Measurements from ENCODE around the gene FSTL3.
"Not testable (repeated sequence)": the region's sequence is repeated elsewhere in the genome, so short reads cannot be mapped to it uniquely, and the experiment has no call there.

DNA sequence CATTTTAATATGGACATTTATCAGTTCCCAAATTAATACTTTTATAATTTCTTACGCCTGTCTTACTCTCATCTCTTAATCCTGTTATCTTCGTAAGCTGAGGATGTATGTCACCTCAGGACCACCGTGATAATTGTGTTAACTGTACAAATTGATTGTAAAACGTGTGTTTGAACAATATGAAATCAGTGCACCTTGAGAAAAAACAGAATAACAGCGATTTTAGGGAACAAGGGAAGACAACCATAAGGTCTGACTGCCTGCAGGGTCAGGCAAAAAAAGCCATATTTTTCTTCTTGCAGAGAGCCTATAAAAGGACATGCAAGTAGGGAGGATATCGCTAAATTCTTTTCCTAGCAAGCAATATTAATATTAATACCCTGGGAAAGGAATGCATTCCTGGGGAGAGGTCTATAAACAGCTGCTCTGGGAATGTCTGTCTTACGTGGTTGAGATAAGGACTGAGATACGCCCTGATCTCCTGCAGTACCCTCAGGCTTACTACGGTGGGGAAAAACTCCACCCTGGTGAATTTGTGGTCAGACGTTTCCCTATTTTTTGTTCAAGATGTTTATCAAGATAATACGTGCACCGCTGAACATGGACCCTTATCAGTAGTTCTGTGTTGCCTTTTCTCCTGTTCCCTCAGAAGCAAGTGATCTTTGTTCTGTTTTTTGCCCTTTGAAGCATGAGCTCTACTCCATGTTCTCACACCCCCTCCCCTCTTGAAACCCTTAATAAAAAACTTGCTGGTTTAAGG is 7.3 kb upstream of the FSTL3 start:
- TF ChIP-seq POLR2AphosphoS5, POLR2A, CTCF, EP300 (IDR thresholded peaks at IDR 0.05): not testable (repeated sequence)
